Midbrain (tissue), 1 donor: ENCODE results near the gene EMD.
A peak's percentile ranks its signal among the peaks of the same experiment; 100 is the strongest.
"Not testable (repeated sequence)": the region's sequence is repeated elsewhere in the genome, so short reads cannot be mapped to it uniquely, and the experiment has no call there.

Experiments
- DNase-seq: peaks from one replicate; lab custom pipeline; 2025; lab: John Stamatoyannopoulos, UW

Gene EMD

DNA sequence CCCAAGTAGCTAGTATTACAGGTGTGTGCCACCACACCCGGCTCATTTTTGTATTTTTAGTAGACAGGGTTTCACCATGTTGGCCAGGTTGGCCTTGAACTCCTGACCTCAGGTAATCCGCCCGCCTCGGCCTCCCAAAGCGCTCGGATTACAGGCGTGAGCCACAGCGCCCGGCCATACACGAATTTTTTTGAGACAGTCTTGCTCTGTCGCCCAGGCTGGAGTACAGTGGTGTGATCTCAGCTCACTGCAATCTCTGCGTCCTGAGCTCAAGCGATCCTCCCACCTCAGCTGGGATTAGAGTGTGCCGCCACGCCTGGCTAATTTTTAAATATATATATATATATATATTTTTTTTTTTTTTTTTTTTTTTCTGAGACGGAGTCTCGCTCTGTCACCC is 17.3 kb downstream of the EMD start:
- not testable (repeated sequence) for DNase-seq

DNA sequence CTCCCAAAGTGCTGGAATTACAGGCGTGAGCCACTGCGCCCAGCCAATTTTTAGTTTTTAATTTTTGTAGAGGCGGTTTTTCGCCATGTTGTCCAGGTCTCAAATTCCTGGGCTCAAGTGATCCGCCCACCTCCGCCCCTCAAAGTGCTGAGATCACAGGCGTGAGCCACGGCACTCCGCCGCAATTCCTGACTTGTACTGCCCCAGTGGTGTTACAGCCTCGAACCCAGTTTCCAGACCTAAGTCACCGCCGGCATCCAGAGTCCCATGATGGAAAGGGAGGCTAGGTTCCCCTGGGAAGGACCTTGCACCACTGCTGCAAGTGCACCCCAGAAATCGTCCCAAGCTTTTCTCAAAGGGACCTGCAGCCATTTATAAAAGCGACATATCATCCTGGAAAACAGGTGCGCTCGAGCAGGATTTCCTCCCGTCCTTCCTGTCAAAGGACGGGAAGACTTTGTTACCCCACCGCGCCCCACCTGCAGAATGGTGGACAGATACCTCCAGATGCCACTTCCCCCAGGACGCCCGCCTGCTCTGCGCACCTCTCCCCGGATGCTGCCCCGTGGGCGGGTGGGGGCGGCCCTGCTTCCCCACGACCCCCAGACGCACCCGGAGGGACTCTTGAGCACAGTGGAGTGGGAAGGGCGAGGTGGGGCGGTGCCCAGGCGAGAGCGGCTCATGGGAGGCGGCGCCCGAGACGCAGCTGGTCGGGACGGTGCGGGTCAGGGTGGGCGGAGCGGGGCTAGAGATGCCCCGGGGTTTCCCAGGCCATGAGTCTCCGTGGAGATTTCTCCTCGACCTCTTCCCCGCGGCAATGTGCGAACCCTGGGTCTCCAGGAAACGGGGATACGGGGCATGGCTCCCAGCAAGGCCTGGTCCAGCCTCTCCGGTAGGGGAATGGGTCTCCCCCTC is 18.1 kb downstream of the EMD start:
- no peak for DNase-seq

DNA sequence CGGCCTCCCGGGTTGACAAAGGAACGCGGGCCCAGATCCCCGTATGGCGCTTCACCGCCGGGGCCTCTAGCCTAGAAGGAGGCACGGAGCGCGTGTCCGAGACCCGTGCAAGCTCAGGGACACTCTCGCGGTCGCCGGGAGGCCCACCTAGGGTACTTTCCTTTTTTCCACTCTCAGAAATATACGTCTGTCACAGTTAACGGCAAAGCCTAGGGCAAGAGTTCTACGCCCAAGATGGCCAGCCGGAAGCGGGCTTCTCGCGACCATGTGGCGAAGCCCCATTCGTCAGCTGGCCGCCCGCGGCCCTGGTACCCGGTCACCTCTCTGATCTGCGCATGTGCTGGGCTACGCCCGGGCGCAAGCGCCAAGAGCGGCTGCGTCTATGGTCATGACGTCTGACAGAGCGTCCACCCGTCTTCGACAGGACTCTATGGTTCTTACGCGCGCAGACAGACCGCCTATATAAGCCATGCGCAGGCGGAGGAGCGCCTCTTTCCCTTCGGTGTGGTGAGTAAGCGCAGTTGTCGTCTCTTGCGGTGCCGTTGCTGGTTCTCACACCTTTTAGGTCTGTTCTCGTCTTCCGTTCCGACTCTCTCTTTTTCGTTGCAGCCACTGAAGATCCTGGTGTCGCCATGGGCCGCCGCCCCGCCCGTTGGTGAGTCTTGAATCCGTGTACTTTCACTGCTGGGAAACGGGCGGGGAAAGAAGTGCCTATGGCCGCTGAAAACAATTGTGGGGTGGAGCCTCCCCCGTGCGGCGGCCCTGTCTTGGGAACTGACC is 19.0 kb downstream of the EMD start, which contains the start of gene RPL10:
RPL10 (plus strand) TSS at position 490 of the 780 bp plus-strand sequence; CDS start at position 633, 143 bp downstream.
- DNase-seq = peak; percentile 94

DNA sequence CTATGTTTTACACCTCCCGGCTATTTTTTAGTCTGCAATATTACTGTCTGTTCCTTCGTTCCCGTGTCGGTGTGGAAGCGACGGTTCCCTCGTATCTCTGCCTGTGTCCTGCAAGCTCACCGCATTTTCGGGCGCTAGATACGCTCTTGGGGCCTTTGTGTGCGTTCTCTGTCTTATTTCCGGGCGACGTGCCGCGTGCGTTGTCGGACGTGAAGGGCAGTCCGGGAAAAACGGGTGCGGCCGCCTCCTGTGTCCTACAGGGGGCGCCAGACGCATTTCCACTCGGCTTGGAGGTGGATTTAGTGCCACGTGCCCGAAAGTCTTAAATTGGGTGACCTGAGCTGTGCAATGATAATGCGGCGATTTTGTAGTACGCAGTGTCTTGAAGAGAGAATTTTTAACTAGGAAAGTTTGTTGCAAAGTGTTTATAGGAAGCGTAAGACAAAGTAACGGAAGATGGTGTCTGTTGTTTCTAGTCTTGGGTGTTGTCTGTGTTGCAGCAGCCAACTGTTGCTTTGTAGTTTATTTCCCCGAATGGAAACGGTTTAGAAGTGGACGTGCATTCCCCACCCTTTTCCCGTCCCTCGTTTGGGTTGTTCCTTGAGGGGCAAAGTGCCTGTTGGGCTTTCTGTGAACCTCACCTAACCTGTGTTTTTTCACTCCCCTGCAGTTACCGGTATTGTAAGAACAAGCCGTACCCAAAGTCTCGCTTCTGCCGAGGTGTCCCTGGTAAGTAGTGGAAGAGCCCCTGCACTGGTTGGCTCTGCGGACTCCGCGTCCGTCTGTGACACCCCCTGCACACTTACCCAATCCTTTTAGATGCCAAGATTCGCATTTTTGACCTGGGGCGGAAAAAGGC is 19.8 kb downstream of the EMD start:
- peak; percentile 75 for DNase-seq

DNA sequence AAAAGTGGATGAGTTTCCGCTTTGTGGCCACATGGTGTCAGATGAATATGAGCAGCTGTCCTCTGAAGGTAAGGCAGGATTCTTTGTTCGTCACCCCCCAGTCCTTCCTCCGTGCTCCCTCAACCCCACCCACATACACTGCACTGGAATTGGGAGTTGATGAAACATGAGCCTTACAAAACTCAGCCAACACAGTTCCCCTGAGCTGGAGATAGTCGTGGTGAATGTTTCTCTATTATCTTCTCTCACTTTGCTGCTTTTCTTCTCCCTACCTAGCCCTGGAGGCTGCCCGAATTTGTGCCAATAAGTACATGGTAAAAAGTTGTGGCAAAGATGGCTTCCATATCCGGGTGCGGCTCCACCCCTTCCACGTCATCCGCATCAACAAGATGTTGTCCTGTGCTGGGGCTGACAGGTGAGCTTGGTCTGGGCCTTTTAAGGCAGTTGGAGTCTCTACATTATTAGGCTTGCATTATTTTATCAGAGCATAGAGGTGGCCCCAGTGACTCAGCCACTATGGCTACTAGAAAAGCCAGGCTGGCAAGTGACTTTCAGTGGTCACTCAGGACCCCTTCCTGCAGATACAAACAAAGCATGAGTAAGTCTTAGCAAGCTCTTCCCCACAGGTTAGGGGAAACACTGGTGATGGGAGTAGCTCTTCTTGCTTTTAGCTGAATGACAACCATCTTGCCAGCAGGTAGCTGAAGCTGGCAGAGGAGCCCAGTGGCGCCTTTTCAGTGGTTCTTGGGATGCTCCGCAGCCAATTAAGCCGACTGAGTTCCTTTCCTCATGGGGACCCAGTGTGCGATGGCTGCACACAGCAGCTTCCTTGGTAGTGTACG is 20.7 kb downstream of the EMD start:
- no peak for DNase-seq

DNA sequence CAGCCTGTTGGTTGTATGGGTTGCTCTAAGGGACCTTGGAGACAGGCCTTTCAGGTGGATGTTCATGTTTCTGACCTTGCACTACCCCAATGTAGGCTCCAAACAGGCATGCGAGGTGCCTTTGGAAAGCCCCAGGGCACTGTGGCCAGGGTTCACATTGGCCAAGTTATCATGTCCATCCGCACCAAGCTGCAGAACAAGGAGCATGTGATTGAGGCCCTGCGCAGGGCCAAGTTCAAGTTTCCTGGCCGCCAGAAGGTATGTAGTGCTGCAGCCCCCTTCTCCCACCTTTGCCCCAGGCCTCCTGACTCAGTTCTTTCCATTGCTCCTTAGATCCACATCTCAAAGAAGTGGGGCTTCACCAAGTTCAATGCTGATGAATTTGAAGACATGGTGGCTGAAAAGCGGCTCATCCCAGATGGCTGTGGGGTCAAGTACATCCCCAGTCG is 21.3 kb downstream of the EMD start:
- not testable (repeated sequence) for DNase-seq

DNA sequence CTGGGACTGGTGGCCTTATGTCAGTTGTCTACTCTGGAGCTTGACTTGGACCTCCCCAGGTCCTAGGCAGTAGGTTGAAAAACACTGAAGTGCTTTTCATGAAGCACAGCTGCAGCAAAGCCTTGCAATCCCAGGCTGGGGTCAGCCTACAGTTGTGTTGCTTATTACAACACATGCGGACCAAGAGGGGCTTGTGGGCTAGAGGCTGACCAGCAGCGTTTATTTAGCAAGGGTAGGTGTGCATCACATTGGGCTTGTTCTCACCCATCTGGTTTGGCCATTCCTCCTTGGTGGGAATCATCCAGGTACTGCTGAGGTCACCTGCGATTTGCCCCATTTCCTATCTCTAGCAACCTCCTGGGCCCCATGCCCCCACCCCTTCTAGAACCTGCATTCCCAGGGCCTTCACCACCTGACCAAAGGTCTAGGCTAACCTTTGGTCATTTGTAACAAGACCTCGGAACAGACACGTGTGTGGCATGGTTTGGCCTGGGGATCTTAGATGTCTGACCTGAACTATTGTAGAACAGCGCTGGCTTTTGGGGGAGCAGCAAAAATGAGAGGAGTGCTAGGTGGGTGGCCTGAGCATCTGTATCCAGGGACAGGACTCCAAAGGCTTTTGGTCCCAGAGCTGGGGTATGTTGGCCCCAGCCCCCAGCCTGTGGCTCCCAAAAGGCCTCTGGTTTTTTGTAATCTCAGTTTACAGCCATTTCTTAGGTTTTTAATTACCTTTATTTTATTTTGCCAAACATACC is 22.1 kb downstream of the EMD start:
- no peak for DNase-seq

DNA sequence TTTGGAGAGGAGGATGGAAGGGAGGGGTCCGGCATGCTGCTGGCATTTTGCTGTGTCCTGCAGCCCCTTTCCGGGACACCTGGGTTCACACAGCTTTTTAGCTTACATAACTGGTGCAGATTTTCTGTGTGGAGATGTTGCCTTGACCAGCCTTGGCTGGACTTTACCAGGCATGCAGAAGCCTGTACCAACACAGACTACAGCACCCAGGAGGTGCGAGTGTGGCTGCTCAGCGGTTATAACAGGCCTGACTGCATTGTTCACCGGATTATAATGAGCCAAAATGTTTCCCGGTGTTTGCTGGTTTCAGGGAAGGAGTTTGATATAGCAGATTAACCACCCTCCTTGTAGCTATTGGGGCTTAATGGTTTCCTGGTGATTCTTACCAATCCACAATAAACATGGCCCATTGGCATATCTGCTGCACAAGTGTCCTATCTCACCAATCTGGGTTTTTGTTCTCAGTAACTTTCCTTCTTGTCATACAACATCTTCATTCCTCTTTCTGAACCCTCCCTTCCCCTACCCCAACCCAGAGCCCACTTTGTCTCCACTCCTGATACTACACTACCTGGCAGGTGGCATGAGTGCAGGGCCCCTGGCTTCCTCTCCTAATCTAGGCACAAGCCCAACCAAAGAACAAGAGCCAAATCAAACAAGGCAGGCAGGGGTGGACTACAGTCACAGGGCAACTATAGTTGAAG is 23.0 kb downstream of the EMD start:
- no peak for DNase-seq

DNA sequence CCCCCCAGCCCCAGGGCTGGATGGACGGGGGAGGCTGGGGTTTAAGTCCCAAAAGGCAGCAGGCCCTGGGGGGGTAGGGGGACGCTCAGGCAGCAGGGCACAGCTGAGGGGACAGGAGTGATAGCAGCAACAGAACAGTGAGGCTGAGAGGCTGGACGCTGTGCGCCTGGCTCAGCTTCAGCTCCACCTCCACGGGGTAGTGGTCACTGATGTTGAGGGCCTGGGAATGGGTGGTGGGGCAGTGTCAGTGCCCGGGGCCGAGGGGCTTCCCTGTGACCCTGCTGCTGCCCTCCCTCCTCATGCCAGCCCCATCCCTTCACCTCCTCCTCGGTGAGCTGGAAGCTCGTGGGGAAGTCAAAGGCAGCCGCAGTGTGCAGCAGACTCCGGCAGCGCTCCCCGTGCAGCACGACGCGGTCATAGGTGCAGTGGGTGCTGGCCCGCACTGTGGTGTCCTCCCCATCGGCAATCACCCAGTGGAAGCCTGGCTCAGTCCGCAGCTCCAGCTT is 23.6 kb downstream of the EMD start:
- no peak for DNase-seq

DNA sequence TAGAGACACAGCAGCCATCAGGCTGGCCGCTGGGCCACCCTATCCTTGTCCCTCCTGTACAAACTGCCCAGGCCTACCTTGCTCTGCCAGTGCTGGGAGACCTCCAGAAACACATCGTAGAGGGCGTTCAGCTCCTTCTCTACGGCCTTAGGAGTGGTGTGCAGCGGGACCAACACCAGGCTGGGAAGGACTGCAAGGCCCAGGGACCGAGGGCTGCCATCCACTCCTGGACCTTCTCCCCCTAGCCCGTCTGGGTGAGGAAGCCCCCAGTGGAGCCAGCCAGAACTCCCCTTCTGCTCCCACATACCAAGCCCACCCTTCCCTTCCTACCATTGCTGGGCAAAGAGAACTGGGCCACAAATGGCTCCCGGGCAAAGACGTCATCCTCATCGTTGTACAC is 24.1 kb downstream of the EMD start:
- no peak for DNase-seq

DNA sequence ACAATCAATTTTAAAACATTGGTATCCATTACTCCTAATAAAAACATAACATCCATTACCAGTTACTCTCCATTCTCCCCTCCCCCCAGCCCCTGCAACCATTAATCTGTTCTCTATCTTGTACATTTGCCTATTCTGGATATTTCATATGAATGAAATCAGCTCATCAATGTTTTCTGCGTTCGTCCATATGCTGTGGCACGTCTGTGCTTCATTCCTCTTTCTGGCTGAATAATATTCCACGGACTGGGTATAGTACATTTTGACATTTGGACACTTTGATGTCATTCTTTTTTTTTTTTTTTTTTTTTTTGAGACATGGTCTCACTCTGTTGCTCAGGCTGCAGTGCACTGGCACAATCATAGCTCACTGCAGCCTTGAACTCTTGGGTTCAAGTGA is 24.8 kb downstream of the EMD start:
- no peak for DNase-seq

DNA sequence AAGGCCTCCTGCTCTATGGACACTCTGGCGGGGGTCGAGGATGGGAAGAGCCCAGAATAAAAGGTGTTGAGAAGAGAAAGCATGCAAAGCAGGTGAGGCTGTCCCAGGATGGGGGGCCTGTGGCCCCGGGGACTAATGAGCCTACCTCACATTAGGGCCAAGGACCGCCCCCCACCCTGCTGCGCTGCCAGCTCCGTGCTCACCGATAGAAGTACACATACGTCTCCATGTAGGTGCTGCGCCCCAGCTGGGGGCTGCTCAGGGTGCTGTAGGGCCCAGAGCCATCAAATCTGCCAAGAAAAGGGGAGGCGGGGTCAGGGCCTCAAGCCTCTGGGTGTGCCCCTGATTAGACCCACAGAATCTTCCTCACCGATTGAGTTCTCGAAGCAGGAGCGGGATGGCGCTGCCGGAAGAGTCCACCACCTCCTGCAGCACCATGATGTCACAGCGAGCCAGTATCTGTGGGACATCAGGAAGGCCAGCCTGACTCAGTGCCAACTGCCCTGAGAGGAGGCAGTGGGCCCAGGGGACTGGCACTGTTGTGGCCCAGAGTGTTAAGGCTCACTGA is 25.6 kb downstream of the EMD start:
- DNase-seq = no peak

DNA sequence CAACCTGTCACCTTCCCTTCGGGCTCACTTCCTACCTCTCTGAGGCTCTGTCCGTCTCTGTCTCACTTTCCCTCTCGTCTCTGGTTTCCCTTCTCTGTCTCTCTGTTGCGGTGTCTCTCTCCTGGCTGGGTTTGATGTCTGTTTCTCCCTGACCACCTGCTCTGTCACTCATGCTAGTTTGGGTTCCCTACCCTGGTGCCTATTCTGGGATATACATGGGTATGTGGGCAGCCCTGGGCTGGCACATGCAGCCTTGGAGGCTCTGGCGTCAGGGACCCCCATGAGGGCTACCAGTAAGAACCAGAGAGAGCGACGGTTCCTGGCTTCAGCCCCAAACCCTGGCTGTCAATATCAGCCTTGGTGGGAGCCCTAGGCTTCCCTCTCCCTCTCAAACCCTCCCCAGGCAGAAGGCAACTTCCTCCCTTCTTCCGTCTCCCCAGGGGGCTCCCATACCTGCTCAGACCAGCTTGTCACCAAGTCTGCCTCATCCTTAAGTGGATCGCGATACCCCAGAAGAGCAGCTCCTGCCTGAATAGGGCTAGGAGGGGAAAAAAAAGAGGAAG is 29.6 kb downstream of the EMD start:
- DNase-seq = no peak

DNA sequence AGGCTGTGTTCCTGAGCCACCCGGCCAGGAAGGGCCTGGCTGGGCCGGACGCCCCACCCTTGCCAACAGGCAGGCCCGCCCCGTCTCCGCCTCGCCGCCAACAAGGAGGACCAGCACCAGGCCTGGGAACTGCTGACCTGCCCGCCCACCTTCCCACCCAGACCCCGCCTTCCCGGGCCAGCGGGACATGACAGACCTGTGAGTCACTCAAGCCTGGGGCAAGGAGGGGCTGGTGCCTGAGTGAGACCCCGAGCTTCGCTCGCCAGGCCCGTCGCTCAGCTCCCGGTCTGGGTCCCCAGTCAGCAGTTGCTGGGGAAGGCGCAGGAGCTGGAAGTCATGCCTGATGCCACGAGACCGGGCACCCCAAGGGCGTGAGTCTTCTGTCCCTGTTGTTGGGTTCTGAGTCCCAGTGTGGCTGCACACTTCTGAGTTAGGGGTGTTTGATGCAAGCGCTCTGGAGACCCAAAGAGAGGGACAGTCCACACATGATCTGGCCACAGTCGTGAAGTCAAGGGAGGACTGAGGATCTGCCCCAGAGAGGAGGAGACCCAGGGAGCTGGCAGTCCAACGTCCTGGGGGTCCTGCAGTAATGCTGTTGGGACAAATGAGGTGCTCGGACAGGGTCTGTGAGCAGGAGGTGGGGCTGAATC is 30.3 kb downstream of the EMD start, which contains the start of gene DNASE1L1:
DNASE1L1 (minus strand) TSS at position 33 of the 650 bp plus-strand sequence. CDS start 3,686 bp downstream, outside the sequence.
- no peak for DNase-seq

DNA sequence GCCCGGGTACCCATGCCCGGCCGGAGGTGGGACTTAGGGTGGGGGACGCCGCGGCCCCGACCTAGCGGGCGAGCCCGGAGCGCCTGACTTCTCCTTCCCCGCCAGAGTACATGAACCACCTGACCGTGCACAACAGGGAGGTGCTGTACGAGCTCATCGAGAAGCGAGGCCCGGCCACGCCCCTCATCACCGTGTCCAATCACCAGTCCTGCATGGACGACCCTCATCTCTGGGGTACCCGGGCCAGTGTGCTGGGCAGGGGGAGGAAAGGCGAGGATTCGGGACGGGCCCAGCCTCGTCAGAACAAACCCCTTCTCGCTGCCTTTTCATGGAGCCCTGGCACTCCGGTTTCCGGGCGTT is 32.9 kb downstream of the EMD start:
- no peak for DNase-seq

DNA sequence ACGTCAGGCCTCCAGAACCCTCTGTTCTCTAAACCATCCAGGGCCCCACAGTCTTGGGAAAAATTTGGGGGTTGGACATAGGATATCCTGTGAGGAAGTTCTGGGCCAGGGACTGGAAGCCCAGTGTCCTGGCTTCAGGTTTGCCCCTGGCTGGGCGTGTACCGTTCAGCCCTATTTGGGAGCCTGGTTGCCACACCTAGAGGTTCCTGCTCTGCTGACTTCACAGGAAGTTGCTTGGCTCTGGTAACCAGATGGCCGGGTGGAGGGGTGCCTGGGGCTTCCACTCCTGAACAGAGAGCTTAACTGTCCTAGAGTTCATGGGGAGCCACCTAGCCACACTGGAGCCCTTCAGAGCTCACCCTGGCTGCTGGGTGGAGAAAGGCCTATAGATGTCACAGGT is 33.4 kb downstream of the EMD start:
- DNase-seq = no peak

DNA sequence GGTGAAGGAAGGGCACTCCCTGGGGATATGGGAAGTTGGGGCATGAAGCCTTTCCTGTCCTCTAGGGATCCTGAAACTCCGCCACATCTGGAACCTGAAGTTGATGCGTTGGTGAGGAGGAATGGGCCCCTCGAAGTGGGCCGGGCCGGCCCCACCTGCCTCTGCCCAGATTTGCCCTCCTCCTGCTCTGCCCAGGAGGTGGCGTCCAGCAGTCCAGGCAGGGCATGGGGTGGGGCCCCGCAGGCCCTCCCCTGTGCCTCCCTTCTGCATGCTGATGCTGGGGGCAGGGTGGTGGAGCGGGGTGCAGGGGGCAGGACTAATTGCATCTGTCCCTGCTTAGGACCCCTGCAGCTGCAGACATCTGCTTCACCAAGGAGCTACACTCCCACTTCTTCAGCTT is 34.0 kb downstream of the EMD start:
- DNase-seq = no peak

DNA sequence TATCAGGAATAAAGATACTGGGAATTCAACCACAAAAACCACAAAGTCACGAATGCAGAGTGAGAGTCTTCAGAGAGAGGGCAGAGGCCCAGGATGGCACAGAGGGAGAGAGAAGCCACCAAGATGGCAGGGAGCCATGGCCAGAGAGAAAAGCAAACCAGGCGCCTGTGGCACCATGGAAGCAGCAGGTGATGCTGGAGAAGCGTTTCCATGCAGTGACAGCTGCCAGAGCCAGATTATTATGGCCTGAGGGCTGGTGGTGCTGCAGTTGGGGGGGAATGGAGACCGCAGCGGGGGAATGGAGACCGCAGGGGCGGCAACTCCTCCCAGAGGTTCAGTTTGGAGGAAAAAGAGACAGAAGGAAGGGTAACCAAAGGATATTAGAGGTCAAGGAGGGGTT is 38.1 kb downstream of the EMD start:
- DNase-seq = no peak
